Common myeloid progenitor, CD34-positive (primary cell): ENCODE results near the gene FARSB.
"Not testable (repeated sequence)": the region's sequence is repeated elsewhere in the genome, so short reads cannot be mapped to it uniquely, and the experiment has no call there.

Experiments
- CTCF ChIA-PET: fragments of 350-600 bp; sonication (Branson Sonifier 250); formaldehyde crosslinking; loops from one replicate; lab custom pipeline; 2021; ENCODE audit warnings: antibody characterized with exemption; lab: Charles Lee
- POLR2A ChIA-PET: fragments of 350-600 bp; sonication (Branson Sonifier 250); formaldehyde crosslinking; loops from one replicate; lab custom pipeline; 2021; ENCODE audit warnings: antibody characterized with exemption; lab: Charles Lee
- DNase-seq, 3 donors: peaks; one replicate each; pipeline versions ENCODE4 v3.0.0 to v3.0.0-alpha.2; 2013
- H3K27ac ChIP-seq, 2 experiments: 1 replicate in 1 of 2; 2 replicates in 1 of 2; pipeline ENCODE4 v1.7.0; 2013; ENCODE audit warnings: inconsistent platforms in 2 of 2, low read length in 2 of 2, mild to moderate bottlenecking in 2 of 2, low read depth in 1 of 2, moderate library complexity in 1 of 2; ENCODE audit not compliant: severe bottlenecking in 2 of 2, insufficient read depth in 1 of 2, poor library complexity in 1 of 2
- H3K27me3 ChIP-seq, 5 experiments: replicated peaks in 2 of 5; 1 replicate in 3 of 5; 2 replicates in 2 of 5; pipeline versions ENCODE4 v1.6.1 to v1.7.0; 2013; ENCODE audit warnings: low read length in 4 of 5, mild to moderate bottlenecking in 2 of 5, moderate library complexity in 2 of 5, inconsistent platforms in 1 of 5; ENCODE audit not compliant: insufficient read depth in 5 of 5, control insufficient read depth in 4 of 5
- H3K36me3 ChIP-seq, 4 experiments: 1 replicate in 2 of 4; 2 replicates in 2 of 4; pipeline versions ENCODE4 v1.6.1 to v1.7.0; 2013; ENCODE audit warnings: low read length in 3 of 4, control low read depth in 1 of 4, mild to moderate bottlenecking in 1 of 4; ENCODE audit not compliant: control insufficient read depth in 4 of 4, insufficient read depth in 4 of 4
- H3K4me1 ChIP-seq, 4 experiments: 1 replicate in 3 of 4; 2 replicates in 1 of 4; pipeline versions ENCODE4 v1.6.1 to v1.7.1; 2013; ENCODE audit warnings: low read length in 3 of 4, mild to moderate bottlenecking in 3 of 4, control low read depth in 1 of 4, inconsistent platforms in 1 of 4, moderate library complexity in 1 of 4; ENCODE audit not compliant: control insufficient read depth in 4 of 4, insufficient read depth in 4 of 4; ENCODE audit errors: control extremely low read depth in 1 of 4
- H3K4me3 ChIP-seq, 7 experiments: 1 replicate in 4 of 7; 2 replicates in 3 of 7; pipeline versions ENCODE4 v1.5.1 to v1.7.0; 2013; ENCODE audit warnings: mild to moderate bottlenecking in 7 of 7, low read length in 6 of 7, moderate library complexity in 6 of 7, inconsistent platforms in 2 of 7, low read depth in 2 of 7, control low read depth in 1 of 7; ENCODE audit not compliant: insufficient read depth in 4 of 7, control insufficient read depth in 1 of 7; ENCODE audit errors: extremely low read depth in 1 of 7
- H3K9me3 ChIP-seq, 5 experiments: 1 replicate in 4 of 5; 2 replicates in 1 of 5; pipeline versions ENCODE4 v1.6.1 to v1.7.1; 2013; ENCODE audit warnings: low read length in 4 of 5, mild to moderate bottlenecking in 2 of 5, inconsistent platforms in 1 of 5, low read depth in 1 of 5, moderate library complexity in 1 of 5; ENCODE audit not compliant: control insufficient read depth in 4 of 5, insufficient read depth in 2 of 5; ENCODE audit errors: control extremely low read depth in 1 of 5
- WGBS: methylation state at CpG from one replicate; pipeline ENCODE4 v1.1.5; 2013; ENCODE audit not compliant: insufficient coverage; 5-methylcytosine and 5-hydroxymethylcytosine counted together

Gene FARSB

DNA sequence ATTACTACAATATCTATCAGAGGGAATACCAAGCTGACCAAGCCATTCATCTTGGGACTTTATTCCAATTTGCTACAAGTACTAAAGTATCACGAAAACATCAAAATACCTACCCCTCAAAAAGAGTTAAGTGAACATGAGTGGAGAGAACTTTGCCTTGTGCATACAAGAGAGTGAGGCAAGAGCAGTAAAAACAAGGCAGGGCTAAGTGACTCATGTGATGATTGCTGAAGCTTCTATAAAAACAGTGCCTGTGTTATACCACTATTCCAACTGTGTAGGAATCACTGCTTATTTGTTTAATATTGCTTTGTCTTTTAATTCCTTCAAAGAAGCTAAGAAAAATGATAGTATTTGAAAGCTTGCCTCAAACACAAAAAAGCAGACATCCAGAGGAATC is 61.2 kb downstream of the FARSB start:
- Histone ChIP-seq H3K36me3 (peaks cover 18 to 63% (median 33%) of the 10 kb centered on the region in 4 experiments), H3K27me3 (no peaks in the 10 kb centered on the region), H3K9me3 (no peaks in the 10 kb centered on the region), H3K4me3 (no peak overlapping the region), H3K4me1 (peaks cover 0 to 2% (median 0%) of the 10 kb centered on the region in 4 experiments), H3K27ac (no peak overlapping the region)
- no peak for DNase-seq
- POLR2A ChIA-PET: no interaction called here
- CTCF ChIA-PET: interaction anchor here (1.5 kb wide), 1 partner anchor 12 kb away, joined by 4 read pairs; no protein-coding TSS in a partner anchor
- WGBS: no CpG with 5 or more reads among the region's 1 CpG

DNA sequence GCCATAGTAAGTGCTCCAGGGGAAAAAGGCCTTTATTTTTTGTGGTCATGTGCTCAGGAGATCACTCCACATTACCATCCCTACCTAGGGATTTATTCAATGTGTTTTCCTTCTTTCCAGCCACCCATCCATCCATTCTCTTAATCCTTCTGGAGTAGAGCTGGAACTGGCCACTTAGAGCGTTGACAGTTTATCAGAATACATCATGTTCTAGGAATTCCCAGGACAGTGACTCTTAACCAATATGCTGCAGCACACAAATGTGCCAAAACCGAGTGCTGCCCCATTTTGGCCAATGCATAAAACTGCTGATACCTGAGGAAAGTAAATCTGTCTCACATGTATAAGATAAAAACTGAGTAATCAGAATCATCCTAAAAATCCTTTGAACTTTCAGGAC is 63.7 kb downstream of the FARSB start:
- Histone ChIP-seq H3K27ac (no peak overlapping the region), H3K4me3 (no peak overlapping the region), H3K36me3 (peaks cover 9 to 41% (median 20%) of the 10 kb centered on the region in 4 experiments), H3K4me1 (peaks cover 0 to 2% (median 0%) of the 10 kb centered on the region in 4 experiments), H3K9me3 (no peaks in the 10 kb centered on the region), H3K27me3 (no peaks in the 10 kb centered on the region)
- ChIA-PET POLR2A (no interaction called here), CTCF (interaction anchor here (1.0 to 1.2 kb wide), 2 partner anchors 13 to 46 kb away, joined by 3 read pairs; no protein-coding TSS in a partner anchor)
- no peak for DNase-seq
- WGBS: 100% methylated on average over 1 of the region's 2 CpGs

DNA sequence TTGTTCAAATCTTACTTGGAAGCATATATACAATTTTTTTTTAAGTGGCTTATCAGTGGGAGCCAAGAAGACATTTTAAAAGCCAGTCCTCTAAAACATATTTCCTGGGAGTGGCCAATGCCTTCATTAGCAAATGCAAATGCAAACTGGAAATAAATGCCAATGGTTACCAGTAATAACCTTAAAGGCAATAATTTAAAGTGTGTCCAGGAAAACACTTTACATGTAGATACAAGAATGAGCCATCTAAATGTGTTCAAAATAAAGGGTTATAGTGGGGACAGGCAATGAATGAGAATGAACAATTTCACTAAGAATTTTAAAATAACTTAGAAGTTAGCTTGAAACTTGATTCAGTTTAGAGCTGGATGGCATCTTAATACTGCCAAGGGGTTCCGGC is 64.2 kb downstream of the FARSB start:
- CTCF ChIA-PET: interaction anchor here (0.7 to 1.2 kb wide), 3 partner anchors 13 to 47 kb away, joined by 3 read pairs; no protein-coding TSS in a partner anchor
- Histone ChIP-seq H3K27me3 (no peaks in the 10 kb centered on the region), H3K36me3 (peaks cover 9 to 37% (median 18%) of the 10 kb centered on the region in 4 experiments), H3K9me3 (no peaks in the 10 kb centered on the region), H3K4me3 (no peak overlapping the region), H3K4me1 (peaks cover 0 to 2% (median 0%) of the 10 kb centered on the region in 4 experiments), H3K27ac (no peak overlapping the region)
- DNase-seq: no peak
- POLR2A ChIA-PET: no interaction called here
- 82% methylated on average over 1 of the region's 1 CpG for WGBS

DNA sequence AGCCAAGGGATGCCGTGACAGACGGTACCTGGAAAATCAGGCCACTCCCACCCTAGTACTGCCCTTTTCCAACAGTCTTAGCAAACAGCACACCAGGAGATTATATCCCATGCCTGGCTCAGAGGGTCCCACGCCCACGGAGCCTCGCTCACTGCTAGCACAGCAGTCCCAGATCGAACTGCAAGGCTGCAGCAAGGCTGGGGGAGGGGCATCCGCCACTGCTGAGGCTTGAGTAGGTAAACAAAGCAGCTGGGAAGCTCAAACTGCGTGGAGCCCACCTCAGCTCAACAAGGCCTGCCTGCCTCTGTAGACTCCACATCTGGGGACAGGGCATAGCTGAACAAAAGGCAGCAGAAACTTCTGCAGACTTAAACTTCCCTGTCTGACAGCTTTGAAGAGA is 71.3 kb downstream of the FARSB start:
- H3K4me1 ChIP-seq, POLR2A ChIA-PET, DNase-seq, H3K9me3 ChIP-seq, H3K27me3 ChIP-seq, H3K27ac ChIP-seq, H3K4me3 ChIP-seq: not testable (repeated sequence)
- H3K36me3 ChIP-seq: peaks cover 2 to 13% (median 7%) of the 10 kb centered on the region in 4 experiments
- 94% methylated on average over 8 of the region's 8 CpGs for WGBS
- CTCF ChIA-PET: interaction anchor here (1.0 kb wide), 1 partner anchor 30 kb away, joined by 3 read pairs; no protein-coding TSS in a partner anchor

DNA sequence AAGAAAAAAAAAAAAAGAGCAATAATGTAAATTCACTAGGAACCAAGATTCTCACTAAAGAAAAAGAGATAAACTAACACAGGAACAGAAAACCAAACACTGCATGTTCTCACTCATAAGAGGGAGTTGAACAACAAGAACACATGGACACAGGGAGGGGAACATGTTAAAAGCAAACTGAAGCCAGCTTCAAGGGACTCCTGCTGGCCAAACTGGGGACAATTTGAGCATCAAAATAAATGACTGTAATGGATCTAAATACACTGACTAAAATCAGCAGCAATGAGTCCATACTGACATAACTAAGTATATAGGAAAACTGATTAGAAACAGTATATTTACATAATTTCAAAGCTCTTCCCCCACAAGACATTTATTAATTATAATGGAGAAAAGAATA is 73.0 kb downstream of the FARSB start:
- Histone ChIP-seq H3K36me3 (peaks cover 3 to 16% (median 8%) of the 10 kb centered on the region in 4 experiments), H3K27me3 (no peaks in the 10 kb centered on the region), H3K4me3 (no peak overlapping the region), H3K27ac (no peak overlapping the region), H3K9me3 (peaks cover 0 to 6% (median 0%) of the 10 kb centered on the region in 5 experiments), H3K4me1 (no peaks in the 10 kb centered on the region)
- peak; percentile 20 to 45 (median 39) for DNase-seq
- ChIA-PET CTCF (interaction anchor here (0.8 to 1.7 kb wide), 5 partner anchors 12 to 265 kb away, joined by 3 to 5 read pairs (median 4); no protein-coding TSS in a partner anchor), POLR2A (interaction anchor here (0.8 kb wide), 1 partner anchor 28 kb away, joined by 3 read pairs; no protein-coding TSS in a partner anchor)

DNA sequence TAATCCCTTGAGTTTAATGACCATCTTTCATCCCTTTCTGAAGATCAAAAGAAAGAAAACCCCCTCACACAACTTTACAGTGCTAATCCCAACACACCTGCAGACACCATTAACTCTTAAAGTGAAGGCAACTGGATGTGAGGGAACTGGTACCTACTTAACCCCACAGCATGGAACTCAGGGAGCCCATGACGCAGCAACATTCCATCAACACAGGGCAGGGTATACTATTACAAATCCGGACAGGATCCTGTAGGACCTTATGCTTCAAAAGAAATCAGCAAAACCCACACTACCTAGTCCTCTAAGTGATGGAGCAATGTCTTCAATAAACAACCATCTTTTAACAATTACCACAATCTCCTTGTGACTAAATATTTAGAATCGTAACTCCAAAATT is 78.6 kb downstream of the FARSB start:
- ChIA-PET POLR2A (no interaction called here), CTCF (no interaction called here)
- Histone ChIP-seq H3K27ac (no peak overlapping the region), H3K36me3 (peaks cover 0 to 21% (median 7%) of the 10 kb centered on the region in 4 experiments), H3K27me3 (no peaks in the 10 kb centered on the region), H3K4me1 (peaks cover 0 to 12% (median 10%) of the 10 kb centered on the region in 4 experiments), H3K9me3 (no peaks in the 10 kb centered on the region), H3K4me3 (no peak overlapping the region)
- WGBS: 92% methylated on average over 2 of the region's 3 CpGs
- no peak for DNase-seq

DNA sequence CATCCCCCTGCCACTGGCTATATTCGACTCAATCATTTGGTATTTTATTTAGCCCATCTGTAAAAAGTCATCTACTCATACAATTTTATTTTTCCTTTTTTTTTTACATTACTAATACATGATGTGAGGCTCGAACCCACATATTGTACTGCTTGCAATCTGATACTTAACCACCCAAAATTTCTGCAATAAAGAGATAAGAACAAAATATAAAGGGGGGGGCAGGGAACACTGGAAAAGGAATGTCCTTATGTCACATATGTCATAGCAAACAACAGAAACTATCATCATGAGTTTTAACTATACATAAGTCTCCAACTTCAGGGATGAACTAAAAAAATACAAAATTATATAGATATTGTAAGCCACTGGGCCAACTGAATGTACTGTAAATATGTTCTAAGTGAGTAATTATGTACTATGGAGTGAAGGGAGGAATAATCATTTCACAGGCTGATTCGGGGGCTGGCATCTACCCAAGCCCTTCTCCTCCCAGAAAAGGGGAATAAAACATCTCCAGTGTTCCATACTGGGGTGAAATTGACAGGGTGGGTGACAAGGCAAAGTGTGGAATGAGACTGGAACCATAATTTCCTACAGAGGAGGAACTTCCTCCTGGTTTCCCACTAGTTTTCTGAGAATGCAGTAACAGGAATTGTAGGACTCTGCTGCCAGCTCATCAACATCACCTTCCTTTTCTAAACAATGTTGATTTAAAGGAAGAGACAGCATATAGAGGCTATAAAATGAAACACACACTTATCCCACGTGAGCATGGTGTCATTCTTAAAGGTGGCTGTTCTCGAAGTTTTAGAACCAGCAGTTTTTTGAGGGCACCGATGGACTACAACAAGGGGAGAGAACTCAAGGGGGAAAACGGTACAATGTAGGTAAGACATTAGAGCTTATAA is 79.5 kb downstream of the FARSB start:
- Histone ChIP-seq H3K27me3 (no peaks in the 10 kb centered on the region), H3K4me3 (no peak overlapping the region), H3K9me3 (no peaks in the 10 kb centered on the region), H3K36me3 (peaks cover 4 to 29% (median 9%) of the 10 kb centered on the region in 4 experiments), H3K4me1 (peaks cover 0 to 13% (median 11%) of the 10 kb centered on the region in 4 experiments), H3K27ac (no peak overlapping the region)
- WGBS: 93% methylated on average over 3 of the region's 7 CpGs
- POLR2A ChIA-PET: no interaction called here
- peak in 1 of 3 donors; percentile 18 for DNase-seq
- CTCF ChIA-PET: no interaction called here
